Hypothalamus (tissue), 51 donors: ENCODE measurements around the gene SPACA7.
"Not testable (repeated sequence)": the region's sequence is repeated elsewhere in the genome, so short reads cannot be mapped to it uniquely, and the experiment has no call there.

Source experiments
- DNase-seq, 51 donors: peaks; one replicate each; lab custom pipeline; 2025; lab: John Stamatoyannopoulos, UW

Gene SPACA7

GRCh38 chr13:112416647-112417046 is 40.5 kb downstream of the SPACA7 start:
- no peak for DNase-seq

GRCh38 chr13:112417079-112417478 is 40.9 kb downstream of the SPACA7 start:
- no peak for DNase-seq

GRCh38 chr13:112424098-112424497 is 47.9 kb downstream of the SPACA7 start:
- DNase-seq = no peak

GRCh38 chr13:112428704-112429103 is 52.5 kb downstream of the SPACA7 start:
- DNase-seq = no peak

- no peak for DNase-seq
Observed at GRCh38 chr13:112431734-112432133, 55.6 kb downstream of the SPACA7 start.

DNA sequence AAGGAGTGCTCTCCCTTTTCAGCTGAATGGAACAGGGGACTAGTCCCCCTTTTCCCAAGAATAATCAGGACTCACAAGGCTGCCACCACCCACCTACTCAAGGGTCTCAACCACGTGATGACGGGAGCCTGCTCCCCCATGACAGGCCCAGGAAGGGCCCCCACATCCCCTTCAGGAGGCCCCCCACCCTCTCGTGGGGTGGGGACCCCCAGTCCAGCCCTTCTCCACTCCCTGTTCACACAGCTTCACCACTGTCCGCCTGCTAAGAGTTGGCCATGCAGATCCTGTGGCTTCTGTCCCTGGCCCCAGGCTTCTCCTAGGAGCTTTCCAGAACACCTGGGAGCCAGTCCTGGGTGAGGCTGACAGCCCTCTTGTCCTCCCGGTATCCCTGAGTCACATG is 56.6 kb downstream of the SPACA7 start:
- DNase-seq = not testable (repeated sequence)

DNA sequence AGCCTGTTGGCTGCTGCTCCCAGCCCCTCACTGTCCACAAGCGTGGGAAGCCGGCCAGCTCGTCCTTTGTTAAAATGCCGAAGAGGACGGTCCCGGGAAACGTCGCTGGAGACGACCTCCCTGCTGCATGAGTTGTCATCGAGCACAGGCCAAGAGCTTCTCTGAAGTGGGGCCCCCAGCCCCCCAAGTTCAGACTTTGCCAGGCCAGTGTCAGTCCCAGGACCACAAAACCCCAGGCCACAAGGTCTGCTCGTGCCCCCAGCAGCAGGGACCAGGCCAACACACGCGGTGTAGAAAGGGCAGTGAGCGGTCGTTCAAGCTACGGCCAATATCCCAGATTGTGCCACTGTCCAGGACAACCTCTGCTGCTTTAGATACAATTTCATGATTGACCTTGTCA is 57.4 kb downstream of the SPACA7 start:
- not testable (repeated sequence) for DNase-seq

- no peak for DNase-seq
Observed at GRCh38 chr13:112434032-112434431, 57.9 kb downstream of the SPACA7 start.

DNA sequence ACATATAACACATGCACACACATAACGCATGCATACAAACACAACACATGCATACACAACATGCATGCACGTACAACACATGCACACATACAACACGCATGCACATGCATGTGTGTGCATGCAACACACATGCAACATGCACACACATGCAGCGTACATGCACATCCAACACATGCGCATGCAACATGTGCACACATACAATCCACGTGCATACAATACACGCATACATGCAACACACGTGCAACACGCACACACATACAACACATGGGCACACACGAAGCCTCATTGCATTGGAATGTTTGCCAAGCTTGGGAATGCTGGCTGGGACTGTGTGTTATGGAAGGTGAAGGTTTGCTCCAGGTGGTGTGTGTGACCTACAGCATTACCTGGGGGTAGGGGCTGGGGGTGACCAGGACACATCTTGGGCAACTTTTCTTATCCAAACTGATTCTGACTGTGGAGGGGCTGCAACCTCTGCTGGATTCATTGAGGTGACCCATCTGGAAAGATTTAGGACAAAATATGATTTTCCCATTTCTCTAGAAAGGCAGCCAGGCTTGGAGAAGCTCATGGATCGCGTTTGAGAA is 58.9 kb downstream of the SPACA7 start:
- DNase-seq = no peak

- DNase-seq = no peak
Observed at GRCh38 chr13:112435973-112436372, 59.8 kb downstream of the SPACA7 start.

DNA sequence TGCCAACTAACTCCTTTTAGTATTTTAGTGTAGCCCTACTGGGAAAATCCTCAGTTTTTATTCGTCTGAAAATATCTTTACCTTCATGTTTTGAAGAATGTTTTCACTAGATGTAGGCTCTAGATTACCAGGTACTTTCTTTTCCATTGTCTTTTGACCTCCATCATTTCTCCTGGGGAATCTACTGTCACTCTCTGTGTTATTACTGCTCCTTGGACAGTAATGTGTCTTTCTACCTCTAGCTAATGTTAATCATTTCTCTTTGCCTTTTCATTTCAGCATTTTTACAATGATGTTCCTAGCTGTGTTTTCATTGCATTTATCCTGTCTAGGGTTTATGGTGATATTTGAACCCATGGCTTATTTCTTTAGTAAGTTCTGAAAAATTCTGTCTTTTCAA is 61.9 kb downstream of the SPACA7 start:
- DNase-seq = no peak

- no peak for DNase-seq
Observed at GRCh38 chr13:112438515-112438914, 62.4 kb downstream of the SPACA7 start.

GRCh38 chr13:112441226-112441625 is 65.1 kb downstream of the SPACA7 start:
- no peak for DNase-seq

DNA sequence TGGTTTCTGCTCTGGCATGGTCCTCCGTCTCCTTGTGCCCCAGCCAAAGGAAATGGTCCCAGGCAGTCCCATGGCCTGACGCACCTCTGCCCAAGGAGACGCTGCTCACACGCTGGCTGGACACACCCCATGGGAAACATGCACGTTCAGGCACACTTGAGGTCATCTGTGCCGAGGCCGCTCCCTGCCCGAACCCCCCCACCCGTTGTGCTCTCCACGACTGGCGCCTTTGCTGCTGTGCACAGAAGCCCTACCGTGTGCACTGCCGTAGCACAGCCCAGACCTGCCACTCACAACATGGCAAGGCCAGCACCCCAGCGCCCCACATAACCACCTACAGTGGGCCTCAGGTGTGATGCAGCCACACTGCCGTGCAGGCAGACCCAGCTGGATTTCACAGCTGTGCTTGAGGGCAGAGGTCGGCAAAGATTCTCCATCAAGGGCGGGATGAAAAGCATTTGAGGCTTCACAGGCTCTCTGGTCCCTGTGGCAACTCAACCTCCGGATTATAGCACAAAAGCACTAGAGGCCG is 65.7 kb downstream of the SPACA7 start:
- DNase-seq = no peak

- DNase-seq = no peak
Observed at GRCh38 chr13:112442483-112443090, 66.4 kb downstream of the SPACA7 start.

- peak in 11 of 51 donors; percentile 2 to 38 (median 12) for DNase-seq
Observed at GRCh38 chr13:112443191-112443994, 67.2 kb downstream of the SPACA7 start.

- peak in 45 of 51 donors; percentile 11 to 73 (median 46) for DNase-seq
Observed at GRCh38 chr13:112443995-112444311, 67.8 kb downstream of the SPACA7 start.

DNA sequence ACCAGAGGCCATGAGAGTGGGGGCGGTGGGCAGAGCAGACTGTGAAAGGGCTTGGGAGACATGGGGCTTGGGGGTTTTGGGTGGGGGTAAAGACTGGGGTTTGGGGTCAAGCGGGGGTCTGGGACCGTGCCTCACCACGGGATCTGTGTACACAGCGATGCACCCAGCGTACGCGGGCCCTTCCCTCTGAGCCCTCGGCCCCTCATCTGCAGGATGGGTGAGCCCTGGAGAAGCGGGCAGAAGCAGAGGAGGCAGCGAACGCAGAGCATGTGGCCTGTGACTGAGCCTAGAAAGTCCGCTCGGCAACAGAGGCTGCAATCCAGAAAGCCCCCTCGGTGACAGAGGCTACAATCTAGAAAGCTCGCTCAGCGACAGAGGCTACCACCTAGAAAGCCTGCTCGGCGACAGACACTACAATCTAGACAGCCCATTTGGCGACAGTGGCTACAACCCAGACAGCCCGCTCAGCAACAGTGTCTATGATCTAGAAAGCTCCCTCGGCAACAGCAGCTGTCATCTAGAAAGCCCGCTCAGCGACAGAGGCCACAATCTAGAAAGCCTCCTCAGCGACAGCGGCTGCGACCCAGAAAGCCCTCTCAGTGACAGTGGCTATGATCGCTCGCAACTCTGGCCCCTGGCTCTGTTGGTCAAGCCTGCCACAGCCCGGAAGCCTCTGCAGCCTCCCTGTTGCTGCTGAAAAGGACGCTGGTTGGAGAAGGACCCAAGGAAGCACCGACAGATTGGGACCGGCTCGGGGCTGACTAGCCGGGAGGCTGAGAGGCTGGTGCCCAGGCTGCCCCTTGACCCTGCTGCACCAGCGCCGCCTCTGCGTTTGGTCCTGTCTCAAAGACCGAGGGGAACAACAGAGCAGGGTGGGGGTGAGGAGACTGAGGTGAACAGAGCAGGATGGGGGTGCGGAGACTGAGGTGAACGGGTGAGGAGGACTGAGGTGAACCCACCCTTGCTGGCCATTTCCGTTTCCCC is 68.6 kb downstream of the SPACA7 start:
- no peak for DNase-seq

DNA sequence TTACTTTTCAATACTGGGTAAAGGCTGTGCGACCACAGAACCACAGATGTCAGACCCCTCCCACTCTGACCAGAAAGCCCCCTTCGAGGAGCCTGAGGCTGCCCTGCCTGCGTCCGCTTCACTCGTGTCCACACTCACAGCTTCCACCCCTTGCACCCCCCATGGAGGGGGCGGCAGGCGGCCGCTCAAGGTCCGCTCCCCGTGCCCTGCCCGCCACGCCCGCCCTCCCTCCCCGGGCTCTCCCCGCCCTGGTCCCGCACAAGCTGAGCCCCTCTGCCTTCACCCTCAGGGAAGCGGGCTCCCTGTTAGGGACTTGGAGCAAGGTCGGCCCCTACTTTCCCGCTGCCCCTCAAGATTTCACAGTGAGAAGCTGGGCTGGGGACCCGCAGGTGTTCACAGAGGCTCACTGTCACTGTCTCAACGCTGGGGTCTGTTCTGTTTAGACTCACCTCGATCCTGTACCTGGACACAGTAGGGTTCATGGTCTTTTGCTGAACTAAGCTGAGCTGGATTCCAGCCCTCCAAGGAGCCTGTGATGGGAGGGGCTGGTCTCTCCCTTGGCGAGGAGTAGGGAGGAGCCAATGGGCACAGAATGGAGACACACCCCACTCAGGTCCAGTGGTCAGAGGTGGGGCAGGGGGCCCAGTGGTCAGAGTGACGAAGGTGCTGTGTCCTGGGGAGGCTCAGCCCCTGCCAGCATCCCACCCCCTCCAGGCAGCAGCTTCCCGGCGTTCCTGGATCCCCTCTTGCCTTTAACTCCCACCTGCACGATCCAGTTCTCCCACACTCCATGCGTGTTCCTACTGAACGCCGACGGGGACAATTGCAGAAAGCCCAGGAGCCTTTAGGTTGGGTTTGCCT is 69.5 kb downstream of the SPACA7 start:
- DNase-seq = no peak
